Activated CD4-positive, alpha-beta T cell treated with anti-CD3 and anti-CD28 coated beads, Interleukin-2, amount 10 ng/mL, durations not matched to agents 7 days and 5 days (primary cell): Measurements from ENCODE around the gene ERC2. TPM values are rescaled to one million over a fixed set of nuclear protein-coding genes. Genes with fewer than 3 reads are reported as not detected.

ENCODE experiments used
- CTCF ChIA-PET: fragments of 350-600 bp; sonication (Branson Sonifier 250); formaldehyde crosslinking; loops from one replicate; lab custom pipeline; 2021; ENCODE audit warnings: antibody characterized with exemption; lab: Charles Lee
- POLR2A ChIA-PET: fragments of 350-600 bp; sonication (Branson Sonifier 250); formaldehyde crosslinking; loops from one replicate; lab custom pipeline; 2021; ENCODE audit warnings: antibody characterized with exemption; lab: Charles Lee
- DNase-seq: peaks from one replicate; pipeline ENCODE4 v3.0.0-alpha.2; 2020
- H3K27ac Mint-ChIP-seq: one replicate; pipeline ENCODE4 v1.8.0; 2021; ENCODE audit warnings: mild to moderate bottlenecking, moderate library complexity, mixed read lengths
- H3K27me3 Mint-ChIP-seq: one replicate; pipeline ENCODE4 v1.8.0; 2021; ENCODE audit warnings: mixed read lengths
- H3K36me3 Mint-ChIP-seq: one replicate; pipeline ENCODE4 v1.8.0; 2021; ENCODE audit warnings: low read depth, mixed read lengths
- H3K4me1 Mint-ChIP-seq: one replicate; pipeline ENCODE4 v1.8.0; 2021; ENCODE audit warnings: mixed read lengths
- H3K4me3 Mint-ChIP-seq: one replicate; pipeline ENCODE4 v1.8.0; 2021; ENCODE audit warnings: mild to moderate bottlenecking, moderate library complexity, mixed read lengths
- H3K9me3 Mint-ChIP-seq: one replicate; pipeline ENCODE4 v1.8.0; 2021; ENCODE audit warnings: mixed read lengths
- microRNA-seq: library from miRNA; unstranded; fragments of <30 nt; microRNA quantifications from one replicate; pipeline ENCODE4 v1.2.0, GENCODE V29; 2021; ENCODE audit warnings: borderline microRNAs expressed, borderline replicate concordance
- total RNA-seq, 2 experiments: library from RNA; stranded (reverse); gene quantifications; one replicate each; pipeline ENCODE4 v1.2.3, GENCODE V29; 2021

ERC2 gene
- total RNA-seq, 2 experiments from 2014 or later, result not detected

GRCh38 chr3:55471522-55472280 is 996.6 kb downstream of the ERC2 start:
- no peaks in the 10 kb centered on the region for H3K9me3 Mint-ChIP-seq
- ChIA-PET POLR2A (no interaction called here), CTCF (no interaction called here)
- no peak overlapping the region for H3K27ac Mint-ChIP-seq
- no peak for DNase-seq
- no peaks in the 10 kb centered on the region for H3K36me3 Mint-ChIP-seq
- H3K4me1 Mint-ChIP-seq, result no peaks in the 10 kb centered on the region
- H3K27me3 Mint-ChIP-seq, result no peaks in the 10 kb centered on the region
- H3K4me3 Mint-ChIP-seq, result no peak overlapping the region

GRCh38 chr3:55471084-55471483 is 997.2 kb downstream of the ERC2 start:
- Mint-ChIP-seq H3K4me1 (no peaks in the 10 kb centered on the region), H3K36me3 (no peaks in the 10 kb centered on the region), H3K27ac (no peak overlapping the region), H3K4me3 (no peak overlapping the region), H3K9me3 (no peaks in the 10 kb centered on the region), H3K27me3 (no peaks in the 10 kb centered on the region)
- ChIA-PET CTCF (no interaction called here), POLR2A (no interaction called here)
- no peak for DNase-seq

GRCh38 chr3:55469957-55470526 is 998.2 kb downstream of the ERC2 start:
- H3K27me3 Mint-ChIP-seq, result no peaks in the 10 kb centered on the region
- H3K36me3 Mint-ChIP-seq, result no peaks in the 10 kb centered on the region
- H3K27ac Mint-ChIP-seq, result no peak overlapping the region
- H3K4me3 Mint-ChIP-seq, result no peak overlapping the region
- DNase-seq, result no peak
- CTCF ChIA-PET, result no interaction called here
- POLR2A ChIA-PET, result no interaction called here
- no peaks in the 10 kb centered on the region for H3K4me1 Mint-ChIP-seq
- no peaks in the 10 kb centered on the region for H3K9me3 Mint-ChIP-seq

DNA sequence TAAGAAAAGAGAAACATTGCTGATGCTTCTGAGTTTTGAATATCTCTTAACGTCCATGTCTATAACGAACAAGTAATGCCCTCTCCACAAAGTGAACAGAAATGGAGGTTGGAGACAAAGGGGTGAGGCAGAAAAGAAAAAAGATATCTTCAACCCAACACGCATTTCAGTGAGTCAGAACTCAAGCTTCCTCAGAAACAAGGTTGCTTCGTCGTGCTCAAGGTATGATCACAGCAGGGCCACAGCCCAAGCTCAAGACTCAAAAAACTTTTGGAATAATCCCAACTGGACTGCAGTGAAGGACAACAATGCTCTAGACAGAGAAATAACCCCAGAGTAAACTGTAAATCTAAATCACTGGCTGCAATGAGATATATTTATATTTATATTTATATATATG is 1000.0 kb downstream of the ERC2 start:
- ChIA-PET POLR2A (no interaction called here), CTCF (no interaction called here)
- Mint-ChIP-seq H3K36me3 (no peaks in the 10 kb centered on the region), H3K27ac (no peak overlapping the region), H3K9me3 (no peaks in the 10 kb centered on the region), H3K27me3 (no peaks in the 10 kb centered on the region), H3K4me3 (no peak overlapping the region), H3K4me1 (no peaks in the 10 kb centered on the region)
- no peak for DNase-seq

DNA sequence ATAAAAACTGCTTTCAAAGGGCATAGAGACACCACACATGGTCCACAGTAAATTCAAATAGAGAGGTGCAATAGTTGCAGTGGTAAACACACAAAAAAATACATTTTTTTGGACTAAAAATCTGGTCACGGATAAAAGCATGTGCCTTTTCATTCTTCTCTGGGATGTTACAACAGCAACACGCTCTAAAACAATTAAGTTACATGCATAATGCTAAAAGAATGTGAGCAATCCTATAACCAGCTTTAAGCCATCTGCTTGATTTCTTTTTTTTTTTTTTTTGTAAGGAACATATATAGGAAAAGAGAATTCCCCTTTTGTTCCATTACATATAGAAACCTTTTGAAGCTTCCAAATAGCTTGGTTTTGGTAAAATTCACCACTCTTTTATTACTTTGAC is 1001.2 kb downstream of the ERC2 start:
- no peaks in the 10 kb centered on the region for H3K4me1 Mint-ChIP-seq
- no peaks in the 10 kb centered on the region for H3K27me3 Mint-ChIP-seq
- no peak overlapping the region for H3K27ac Mint-ChIP-seq
- DNase-seq, result no peak
- H3K9me3 Mint-ChIP-seq, result peaks cover 5% of the 10 kb centered on the region
- ChIA-PET CTCF (no interaction called here), POLR2A (interaction anchor here (0.7 kb wide), 1 partner anchor 76 kb away, joined by 3 read pairs; no protein-coding TSS in a partner anchor)
- no peak overlapping the region for H3K4me3 Mint-ChIP-seq
- H3K36me3 Mint-ChIP-seq, result no peaks in the 10 kb centered on the region

GRCh38 chr3:55466526-55466925 is 1001.7 kb downstream of the ERC2 start:
- Mint-ChIP-seq H3K4me3 (no peak overlapping the region), H3K27me3 (no peaks in the 10 kb centered on the region), H3K4me1 (no peaks in the 10 kb centered on the region), H3K9me3 (peaks cover 5% of the 10 kb centered on the region), H3K27ac (no peak overlapping the region), H3K36me3 (no peaks in the 10 kb centered on the region)
- no peak for DNase-seq
- CTCF ChIA-PET, result no interaction called here
- POLR2A ChIA-PET, result no interaction called here

GRCh38 chr3:55461896-55462295 is 1006.4 kb downstream of the ERC2 start:
- ChIA-PET CTCF (no interaction called here), POLR2A (no interaction called here)
- H3K27me3 Mint-ChIP-seq, result no peaks in the 10 kb centered on the region
- H3K4me3 Mint-ChIP-seq, result no peak overlapping the region
- DNase-seq, result no peak
- H3K4me1 Mint-ChIP-seq, result no peaks in the 10 kb centered on the region
- no peak overlapping the region for H3K27ac Mint-ChIP-seq
- peaks cover 5% of the 10 kb centered on the region for H3K9me3 Mint-ChIP-seq
- no peaks in the 10 kb centered on the region for H3K36me3 Mint-ChIP-seq

- H3K9me3 Mint-ChIP-seq, result peaks cover 5% of the 10 kb centered on the region
- DNase-seq, result no peak
- POLR2A ChIA-PET, result no interaction called here
- no peak overlapping the region for H3K4me3 Mint-ChIP-seq
- CTCF ChIA-PET, result no interaction called here
- no peaks in the 10 kb centered on the region for H3K4me1 Mint-ChIP-seq
- no peak overlapping the region for H3K27ac Mint-ChIP-seq
- H3K27me3 Mint-ChIP-seq, result no peaks in the 10 kb centered on the region
- H3K36me3 Mint-ChIP-seq, result no peaks in the 10 kb centered on the region
These were observed 1008.4 kb downstream of the ERC2 start for GRCh38 chr3:55459838-55460237.

Small RNAs within 50 kb of the gene (microRNA-seq; reads per million reads assigned to microRNA genes)
- gene MIR3938, result not detected

Other genes with a start within 250 kb of the ERC2 start
- 10 to 100 TPM; 38.2 to 40.0 TPM for gene CCDC66, start 88.7 kb upstream of the ERC2 start, total RNA-seq
- 10 to 100 TPM; 60.4 TPM for gene TASOR, start 214.8 kb upstream of the ERC2 start, total RNA-seq